ENCODE results near the gene SGTA.

The SGTA gene

DNA sequence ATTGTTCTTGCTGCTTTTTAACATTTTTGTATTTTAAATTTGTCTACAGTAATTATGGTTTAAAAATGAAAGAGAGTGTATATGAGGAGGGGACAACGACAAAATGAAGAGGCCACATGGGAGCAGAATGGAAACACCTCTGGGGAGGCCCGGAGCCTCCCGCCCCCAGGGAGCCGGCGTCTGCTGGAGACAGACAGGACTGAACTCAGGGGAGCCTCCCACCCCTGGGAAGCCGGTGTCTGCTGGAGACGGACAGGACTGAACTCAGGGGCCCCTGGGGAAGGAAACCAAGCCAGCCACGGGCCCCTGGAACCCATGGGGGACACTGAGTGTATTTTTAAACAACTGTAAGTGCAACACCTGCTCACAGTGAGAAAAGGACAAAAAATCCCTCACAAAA, 26.6 kb downstream of the SGTA start:
- Histone ChIP-seq H3K27ac (ENCODE audit: low read length) (no peak overlapping the region), H2AFZ (ENCODE audit: low read depth, low read length) (no peak overlapping the region), H3K4me2 (ENCODE audit: low read length) (no peak overlapping the region), H3K4me3 (ENCODE audit: low read length) (no peak overlapping the region), H3K27me3 (ENCODE audit: low read depth, low read length) (no peaks in the 10 kb centered on the region), H3K36me3 (replicated peaks; ENCODE audit: low read depth, low read length) (peaks cover 46% of the 10 kb centered on the region), H3K9me3 (ENCODE audit: insufficient read depth, low read length) (no peaks in the 10 kb centered on the region), H4K20me1 (ENCODE audit: insufficient read depth, low read length) (no peaks in the 10 kb centered on the region), H3K79me2 (ENCODE audit: low read length) (no peaks in the 10 kb centered on the region), H3K4me1 (ENCODE audit: low read length) (no peaks in the 10 kb centered on the region), H3K9ac (ENCODE audit: low read length) (no peak overlapping the region)
- no peak for TF ChIP-seq EZH2phosphoT487 (IDR thresholded peaks at IDR 0.05; ENCODE audit: low read depth)
- TF ChIP-seq, protein P1, sequence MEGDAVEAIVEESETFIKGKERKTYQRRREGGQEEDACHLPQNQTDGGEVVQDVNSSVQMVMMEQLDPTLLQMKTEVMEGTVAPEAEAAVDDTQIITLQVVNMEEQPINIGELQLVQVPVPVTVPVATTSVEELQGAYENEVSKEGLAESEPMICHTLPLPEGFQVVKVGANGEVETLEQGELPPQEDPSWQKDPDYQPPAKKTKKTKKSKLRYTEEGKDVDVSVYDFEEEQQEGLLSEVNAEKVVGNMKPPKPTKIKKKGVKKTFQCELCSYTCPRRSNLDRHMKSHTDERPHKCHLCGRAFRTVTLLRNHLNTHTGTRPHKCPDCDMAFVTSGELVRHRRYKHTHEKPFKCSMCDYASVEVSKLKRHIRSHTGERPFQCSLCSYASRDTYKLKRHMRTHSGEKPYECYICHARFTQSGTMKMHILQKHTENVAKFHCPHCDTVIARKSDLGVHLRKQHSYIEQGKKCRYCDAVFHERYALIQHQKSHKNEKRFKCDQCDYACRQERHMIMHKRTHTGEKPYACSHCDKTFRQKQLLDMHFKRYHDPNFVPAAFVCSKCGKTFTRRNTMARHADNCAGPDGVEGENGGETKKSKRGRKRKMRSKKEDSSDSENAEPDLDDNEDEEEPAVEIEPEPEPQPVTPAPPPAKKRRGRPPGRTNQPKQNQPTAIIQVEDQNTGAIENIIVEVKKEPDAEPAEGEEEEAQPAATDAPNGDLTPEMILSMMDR (IDR thresholded peaks at IDR 0.05; ENCODE audit: low read depth, low read length) = no peak

DNA sequence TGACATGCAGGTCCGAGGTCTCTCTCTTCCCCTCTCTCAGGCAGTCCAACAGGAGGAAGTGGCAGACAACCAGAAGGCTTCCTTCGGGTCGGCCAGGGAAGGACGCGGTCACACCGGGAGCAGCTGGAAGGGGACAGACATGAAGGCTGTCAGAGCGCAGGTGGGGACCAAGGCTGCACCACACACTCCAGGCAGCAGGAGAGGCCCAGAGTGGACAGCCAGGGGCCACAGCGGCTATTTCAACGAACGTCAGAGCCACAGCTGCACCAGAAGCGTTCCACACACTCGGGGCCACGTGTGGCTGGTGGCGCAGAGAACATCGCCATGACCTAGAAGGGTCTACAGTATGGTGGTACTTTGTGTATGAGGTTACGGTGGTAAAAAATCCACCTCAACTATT, 27.3 kb downstream of the SGTA start:
- no peaks in the 10 kb centered on the region for H3K79me2 ChIP-seq (ENCODE audit: low read length)
- no peaks in the 10 kb centered on the region for H3K27me3 ChIP-seq (ENCODE audit: low read depth, low read length)
- no peak for TF ChIP-seq EZH2phosphoT487 (IDR thresholded peaks at IDR 0.05; ENCODE audit: low read depth)
- TF ChIP-seq, protein P1 (IDR thresholded peaks at IDR 0.05; ENCODE audit: low read depth, low read length) = no peak
- no peaks in the 10 kb centered on the region for H3K4me1 ChIP-seq (ENCODE audit: low read length)
- H3K4me3 ChIP-seq (ENCODE audit: low read length) = no peak overlapping the region
- no peak overlapping the region for H3K4me2 ChIP-seq (ENCODE audit: low read length)
- no peaks in the 10 kb centered on the region for H3K9me3 ChIP-seq (ENCODE audit: insufficient read depth, low read length)
- H4K20me1 ChIP-seq (ENCODE audit: insufficient read depth, low read length) = no peaks in the 10 kb centered on the region
- no peak overlapping the region for H2AFZ ChIP-seq (ENCODE audit: low read depth, low read length)
- no peak overlapping the region for H3K27ac ChIP-seq (ENCODE audit: low read length)
- no peak overlapping the region for H3K9ac ChIP-seq (ENCODE audit: low read length)
- H3K36me3 ChIP-seq (replicated peaks; ENCODE audit: low read depth, low read length) = peaks cover 42% of the 10 kb centered on the region

DNA sequence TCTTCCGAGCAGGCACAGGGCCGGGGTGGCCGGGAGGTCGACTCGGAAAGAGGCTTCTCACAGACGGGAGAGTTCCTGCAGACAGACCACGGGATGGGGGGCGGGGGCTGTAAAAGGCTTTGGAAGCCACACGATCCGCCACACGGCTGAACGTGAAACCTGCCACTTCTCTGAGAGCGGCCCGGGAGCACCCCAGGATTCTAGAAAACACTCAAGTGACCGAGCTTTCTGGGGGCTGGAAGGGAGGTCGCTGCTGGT, 27.7 kb downstream of the SGTA start:
- Histone ChIP-seq H2AFZ (ENCODE audit: low read depth, low read length) (no peak overlapping the region), H3K4me2 (ENCODE audit: low read length) (no peak overlapping the region), H4K20me1 (ENCODE audit: insufficient read depth, low read length) (no peaks in the 10 kb centered on the region), H3K9me3 (ENCODE audit: insufficient read depth, low read length) (no peaks in the 10 kb centered on the region), H3K4me1 (ENCODE audit: low read length) (no peaks in the 10 kb centered on the region), H3K36me3 (replicated peaks; ENCODE audit: low read depth, low read length) (peaks cover 38% of the 10 kb centered on the region), H3K27ac (ENCODE audit: low read length) (no peak overlapping the region), H3K9ac (ENCODE audit: low read length) (no peak overlapping the region), H3K4me3 (ENCODE audit: low read length) (no peak overlapping the region), H3K27me3 (ENCODE audit: low read depth, low read length) (no peaks in the 10 kb centered on the region), H3K79me2 (ENCODE audit: low read length) (no peaks in the 10 kb centered on the region)
- no peak for TF ChIP-seq EZH2phosphoT487 (IDR thresholded peaks at IDR 0.05; ENCODE audit: low read depth)
- TF ChIP-seq, protein P1 (IDR thresholded peaks at IDR 0.05; ENCODE audit: low read depth, low read length) = no peak

DNA sequence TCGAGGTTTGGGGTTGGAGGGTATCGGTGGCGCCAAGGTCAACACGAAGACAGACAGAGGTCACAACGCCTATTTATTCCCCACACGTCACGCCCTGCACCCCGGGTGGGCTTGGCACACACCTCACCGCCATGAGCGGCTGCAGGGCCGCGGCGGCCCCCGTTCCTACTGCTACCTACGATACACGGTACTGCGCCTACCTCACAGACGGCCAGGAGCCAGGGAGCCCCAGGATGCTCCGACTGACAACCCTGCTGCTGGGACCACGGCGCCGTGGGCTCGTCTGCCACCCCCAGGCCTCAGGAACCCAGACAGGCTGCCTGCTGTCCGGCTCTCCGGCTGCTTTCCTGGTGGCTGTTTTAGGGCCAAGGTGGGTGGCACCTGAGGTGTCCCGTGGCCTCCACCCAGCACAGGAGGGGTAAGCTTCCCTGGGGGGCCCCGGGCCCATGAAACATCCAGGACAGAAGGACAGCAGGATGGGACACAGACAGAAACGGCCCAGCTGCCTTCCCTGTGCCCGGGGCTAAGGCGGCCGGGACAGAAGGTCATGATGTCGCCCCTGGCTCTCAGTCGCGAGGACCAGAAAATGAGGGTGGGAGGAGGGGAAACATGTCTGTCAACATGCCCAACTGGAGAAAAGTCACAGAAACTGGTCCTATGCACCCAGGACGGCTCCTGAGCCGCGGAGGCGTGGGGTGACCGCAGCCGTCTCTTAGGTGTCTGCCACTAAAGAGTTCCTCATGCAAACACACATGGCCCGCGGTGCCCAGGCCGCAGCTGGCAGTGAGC, 28.2 kb downstream of the SGTA start:
- Histone ChIP-seq H3K27me3 (ENCODE audit: low read depth, low read length) (no peaks in the 10 kb centered on the region), H2AFZ (ENCODE audit: low read depth, low read length) (no peak overlapping the region), H3K9me3 (ENCODE audit: insufficient read depth, low read length) (no peaks in the 10 kb centered on the region), H3K4me2 (ENCODE audit: low read length) (no peak overlapping the region), H3K36me3 (replicated peaks; ENCODE audit: low read depth, low read length) (peaks cover 38% of the 10 kb centered on the region), H3K27ac (ENCODE audit: low read length) (no peak overlapping the region), H3K4me3 (ENCODE audit: low read length) (no peak overlapping the region), H4K20me1 (ENCODE audit: insufficient read depth, low read length) (no peaks in the 10 kb centered on the region), H3K4me1 (ENCODE audit: low read length) (no peaks in the 10 kb centered on the region), H3K9ac (ENCODE audit: low read length) (no peak overlapping the region), H3K79me2 (ENCODE audit: low read length) (no peaks in the 10 kb centered on the region)
- TF ChIP-seq, protein P1 (IDR thresholded peaks at IDR 0.05; ENCODE audit: low read depth, low read length) = no peak
- TF ChIP-seq EZH2phosphoT487 (IDR thresholded peaks at IDR 0.05; ENCODE audit: low read depth) = no peak
